ENCODE results near the gene PRKCH.

DNA sequence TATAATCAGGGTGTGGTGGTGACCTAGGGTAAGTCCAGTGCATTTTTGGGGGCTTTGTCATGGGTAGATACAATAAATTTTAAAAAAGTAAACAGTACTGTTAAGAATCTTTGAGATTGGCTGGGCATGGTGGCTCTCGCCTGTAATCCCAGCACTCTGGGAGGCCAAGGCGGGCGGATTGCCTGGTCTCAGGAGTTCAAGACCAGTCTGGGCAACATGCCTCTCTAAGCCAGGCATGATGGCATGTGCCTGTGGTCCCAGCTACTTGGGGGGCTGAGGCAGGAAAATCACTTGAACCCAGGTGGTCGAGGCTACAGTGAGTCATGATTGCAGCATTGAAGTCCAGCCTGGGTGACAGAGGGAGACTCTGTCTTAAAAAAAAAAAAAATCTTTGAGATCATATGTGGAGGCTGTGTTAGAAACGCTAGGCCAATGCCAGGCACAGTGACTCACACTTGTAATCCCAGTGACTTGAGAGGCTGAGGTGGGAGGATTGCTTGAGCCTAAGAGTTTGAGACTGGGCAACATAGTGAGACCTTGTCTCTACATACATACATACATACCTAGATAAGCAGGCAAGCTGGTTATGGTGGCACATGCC lies 67.7 kb downstream of the PRKCH start:
- TF ChIP-seq, protein P1, sequence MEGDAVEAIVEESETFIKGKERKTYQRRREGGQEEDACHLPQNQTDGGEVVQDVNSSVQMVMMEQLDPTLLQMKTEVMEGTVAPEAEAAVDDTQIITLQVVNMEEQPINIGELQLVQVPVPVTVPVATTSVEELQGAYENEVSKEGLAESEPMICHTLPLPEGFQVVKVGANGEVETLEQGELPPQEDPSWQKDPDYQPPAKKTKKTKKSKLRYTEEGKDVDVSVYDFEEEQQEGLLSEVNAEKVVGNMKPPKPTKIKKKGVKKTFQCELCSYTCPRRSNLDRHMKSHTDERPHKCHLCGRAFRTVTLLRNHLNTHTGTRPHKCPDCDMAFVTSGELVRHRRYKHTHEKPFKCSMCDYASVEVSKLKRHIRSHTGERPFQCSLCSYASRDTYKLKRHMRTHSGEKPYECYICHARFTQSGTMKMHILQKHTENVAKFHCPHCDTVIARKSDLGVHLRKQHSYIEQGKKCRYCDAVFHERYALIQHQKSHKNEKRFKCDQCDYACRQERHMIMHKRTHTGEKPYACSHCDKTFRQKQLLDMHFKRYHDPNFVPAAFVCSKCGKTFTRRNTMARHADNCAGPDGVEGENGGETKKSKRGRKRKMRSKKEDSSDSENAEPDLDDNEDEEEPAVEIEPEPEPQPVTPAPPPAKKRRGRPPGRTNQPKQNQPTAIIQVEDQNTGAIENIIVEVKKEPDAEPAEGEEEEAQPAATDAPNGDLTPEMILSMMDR (IDR thresholded peaks at IDR 0.05) = no peak
- no peak for TF ChIP-seq ZFX (IDR thresholded peaks at IDR 0.05; ENCODE audit: borderline replicate concordance)

Measured in 22Rv1 (cell line).